Measurements from ENCODE around the gene BRD1.
"Not testable (repeated sequence)": the region's sequence is repeated elsewhere in the genome, so short reads cannot be mapped to it uniquely, and the experiment has no call there.

The BRD1 gene

GRCh38 chr22:49853981-49854831 lies 26.5 kb upstream of the BRD1 start:
- FAIRE-seq (no peak), DNase-seq (ENCODE audit: insufficient read length, low spot score) (no peak)

GRCh38 chr22:49852898-49853894 lies 25.5 kb upstream of the BRD1 start, which contains the start of gene ZBED4:
ZBED4 (plus strand) TSS chr22:49853844; CDS start chr22:49883663, 29,819 bp downstream.
- peak; percentile 94 for FAIRE-seq

DNA sequence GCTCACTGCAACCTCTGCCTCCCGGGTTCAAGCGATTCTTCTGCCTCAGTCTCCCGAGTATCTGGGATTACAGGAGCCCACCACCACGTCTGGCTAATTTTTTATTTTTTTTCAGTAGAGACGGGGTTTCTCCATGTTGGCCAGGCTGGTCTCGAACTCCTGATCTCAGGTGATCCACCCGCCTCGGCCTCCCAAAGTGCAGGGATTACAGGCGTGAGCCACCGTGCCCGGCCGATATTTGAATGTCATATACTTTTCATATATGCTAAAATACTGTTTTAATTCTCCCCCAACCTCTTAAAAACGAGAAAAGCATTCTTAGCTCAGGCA lies 24.9 kb upstream of the BRD1 start:
- FAIRE-seq; DNase-seq (ENCODE audit: insufficient read length, low spot score): not testable (repeated sequence)

More at GRCh38 chr22:49852898-49853894, 25.5 kb upstream of the BRD1 start, which contains the start of gene ZBED4:
- DNase-seq (ENCODE audit: insufficient read length, low spot score) = peak; percentile 95

DNA sequence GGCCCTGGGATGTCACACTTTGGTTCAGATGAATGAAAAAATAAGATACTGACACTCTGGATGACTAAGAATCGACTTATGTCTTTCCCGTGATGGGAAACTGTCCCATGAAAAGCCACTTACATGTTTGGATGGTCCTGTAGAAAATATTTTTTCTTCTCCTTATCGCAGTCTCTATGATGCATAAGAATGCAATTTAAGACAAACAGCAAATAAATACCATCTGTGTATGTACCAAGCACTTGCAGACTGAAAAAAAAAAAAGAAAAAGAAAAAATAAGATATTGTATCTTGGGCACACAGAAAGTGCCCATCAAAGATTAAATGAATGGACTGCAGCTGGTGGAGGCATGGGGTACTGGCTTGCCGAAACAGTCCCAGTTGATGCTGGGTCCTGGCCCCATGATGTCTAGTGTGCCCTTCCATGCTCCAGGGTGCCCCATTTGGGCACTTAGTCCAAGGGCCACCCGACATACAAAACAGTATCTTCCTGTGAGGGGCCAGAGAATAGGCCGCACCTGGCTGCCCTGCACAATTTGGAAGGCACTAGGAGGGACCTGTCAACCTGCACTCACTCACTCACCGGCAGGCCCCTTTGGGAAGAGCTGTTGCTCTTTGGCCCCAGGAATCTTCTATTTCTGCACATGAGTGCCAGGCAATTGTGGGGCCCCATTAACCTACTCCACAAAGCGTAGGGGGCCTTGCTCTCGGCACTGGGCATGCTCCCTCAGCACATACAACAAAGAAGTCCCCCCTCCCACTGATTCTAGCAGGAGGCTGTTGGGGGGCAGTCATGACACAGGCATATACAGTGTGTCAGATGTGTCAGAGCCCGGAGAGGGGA lies 23.5 kb upstream of the BRD1 start:
- DNase-seq (ENCODE audit: insufficient read length, low spot score) (no peak), FAIRE-seq (no peak)

DNA sequence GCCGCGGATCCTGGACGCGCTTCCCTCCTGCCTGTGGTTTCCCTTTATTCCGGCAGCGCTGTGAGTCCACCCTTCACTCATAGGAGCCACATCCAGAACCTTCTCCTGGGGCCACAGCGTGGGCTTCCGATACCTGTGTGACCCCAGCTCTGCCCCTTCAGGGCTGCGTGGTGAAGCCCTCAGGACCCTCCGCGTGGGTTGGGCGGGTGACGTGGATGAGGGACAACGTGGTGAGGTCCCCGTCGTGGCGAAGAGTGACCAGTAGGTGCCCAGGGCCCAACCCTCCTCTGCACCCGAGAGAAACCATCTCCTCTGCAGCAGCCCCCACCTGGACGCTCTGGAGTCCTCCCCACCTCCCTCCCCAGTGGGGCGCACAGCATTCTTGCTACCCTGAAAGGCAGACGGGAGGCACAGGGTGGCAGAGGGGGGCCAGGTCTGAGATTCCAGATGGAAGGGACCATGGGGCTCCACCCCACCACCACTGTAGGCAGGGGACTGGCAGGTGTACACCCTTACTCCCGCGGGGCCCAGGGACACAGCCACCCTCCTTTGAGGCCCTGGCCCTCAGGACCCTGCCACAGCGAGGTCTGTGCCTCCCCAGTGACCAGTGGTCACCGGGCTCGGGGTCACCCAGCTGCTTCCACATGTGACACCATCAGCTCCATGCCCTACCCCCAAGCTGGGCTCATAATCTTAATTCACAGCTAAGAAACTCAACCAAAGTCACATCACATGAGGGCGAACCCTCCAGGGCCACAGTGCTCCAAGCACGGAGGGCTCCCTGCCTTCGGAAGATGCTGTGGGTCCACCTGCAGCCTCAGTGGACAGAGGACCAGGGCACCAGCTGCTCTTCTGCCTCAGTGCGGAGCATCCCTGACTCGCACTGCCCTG lies 22.6 kb upstream of the BRD1 start:
- FAIRE-seq (no peak), DNase-seq (ENCODE audit: insufficient read length, low spot score) (no peak)

DNA sequence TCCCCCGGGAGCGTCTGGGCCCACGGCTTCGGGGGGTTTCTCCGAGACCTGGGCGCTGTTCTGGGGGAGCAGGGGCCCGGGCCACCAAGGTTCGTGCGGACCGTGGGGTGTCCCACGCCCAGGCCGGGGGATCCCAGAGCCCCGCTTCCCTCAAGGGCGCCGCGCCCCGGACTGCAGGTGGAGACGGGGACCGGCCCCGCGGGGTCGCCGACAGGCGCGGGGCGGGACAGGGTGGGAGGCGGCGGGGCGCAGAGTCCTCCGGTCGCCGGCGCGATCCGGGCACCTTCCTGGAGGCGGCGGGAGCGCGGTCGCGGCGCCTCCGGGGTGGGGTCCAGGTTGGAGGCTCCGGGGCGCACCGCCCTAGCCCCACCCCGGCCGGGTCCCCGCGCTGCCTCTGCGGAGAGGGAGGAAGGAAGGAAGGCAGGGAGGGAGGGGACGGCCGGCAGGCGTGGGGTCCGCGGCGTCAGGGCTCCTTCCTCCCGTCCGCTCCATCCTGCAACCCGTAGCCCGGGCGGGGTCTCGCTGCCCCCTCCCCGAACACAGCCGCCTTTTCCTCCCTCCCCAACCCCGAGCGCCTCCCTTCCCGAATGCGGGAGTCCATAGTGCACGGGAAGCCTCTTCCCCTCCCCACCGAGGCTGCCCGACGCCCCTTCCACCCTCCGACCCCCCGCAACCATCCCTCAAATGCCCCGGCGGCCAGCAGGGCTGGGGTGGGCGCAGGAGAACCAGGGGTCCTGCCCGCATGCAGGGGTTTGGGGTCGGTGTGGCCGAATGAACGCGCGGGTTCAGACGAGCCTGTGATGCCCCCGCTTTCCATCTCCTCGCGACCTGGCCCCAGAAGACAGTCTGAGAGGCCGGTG lies 21.7 kb upstream of the BRD1 start:
- DNase-seq (ENCODE audit: insufficient read length, low spot score) = no peak
- no peak for FAIRE-seq

GRCh38 chr22:49848690-49849160 lies 21.1 kb upstream of the BRD1 start:
- FAIRE-seq (no peak), DNase-seq (ENCODE audit: insufficient read length, low spot score) (no peak)

DNA sequence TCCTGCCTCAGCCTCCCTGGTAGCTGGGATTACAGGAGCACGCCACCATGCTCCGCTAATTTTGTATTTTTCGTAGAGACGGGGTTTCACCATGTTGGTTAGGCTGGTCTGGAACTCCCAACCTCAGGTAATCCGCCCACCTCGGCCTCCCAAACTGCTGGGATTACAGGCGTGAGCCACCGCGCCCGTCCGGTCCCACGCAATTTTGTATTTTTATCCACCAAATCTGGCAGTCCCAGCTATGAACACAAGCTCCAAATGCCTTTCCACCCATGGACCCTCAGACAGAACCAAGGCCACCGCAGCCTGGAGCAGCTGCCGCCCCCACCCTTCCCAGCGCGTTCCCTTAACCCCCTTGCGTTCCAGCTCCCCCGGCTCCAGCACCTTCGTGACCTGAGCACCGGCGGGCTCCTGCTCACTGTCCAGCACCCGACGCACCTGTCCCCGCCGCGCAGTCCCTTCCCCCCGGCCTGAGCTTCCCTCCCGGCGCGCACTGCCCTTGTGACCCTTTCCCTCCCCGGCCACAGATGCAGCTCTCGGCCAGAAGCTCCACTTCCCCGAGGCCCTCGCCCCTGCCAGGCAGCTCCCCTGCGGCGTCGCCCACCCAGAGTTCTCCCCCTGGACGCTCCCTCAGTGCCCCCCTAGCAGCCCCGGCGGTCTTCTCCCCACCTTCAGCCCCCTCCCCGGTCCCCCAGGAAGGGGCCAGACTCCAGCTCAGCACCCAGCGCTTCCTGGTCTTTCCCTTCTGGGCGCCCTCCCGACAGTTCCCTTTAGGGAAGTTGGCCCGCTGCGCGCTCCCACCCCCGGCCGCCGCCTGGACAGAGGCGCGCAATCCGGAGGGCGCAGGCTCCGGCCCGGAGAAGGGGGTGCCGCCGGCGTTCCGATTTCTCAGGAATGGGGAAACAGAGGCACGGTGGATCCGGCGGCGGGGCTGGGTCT lies 20.3 kb upstream of the BRD1 start:
- FAIRE-seq (no peak), DNase-seq (ENCODE audit: insufficient read length, low spot score) (no peak)

GRCh38 chr22:49845666-49846459 lies 18.2 kb upstream of the BRD1 start:
- FAIRE-seq (no peak), DNase-seq (ENCODE audit: insufficient read length, low spot score) (no peak)

- no peak for DNase-seq (ENCODE audit: insufficient read length, low spot score)
- FAIRE-seq = no peak
Observed at GRCh38 chr22:49845241-49845640, 17.6 kb upstream of the BRD1 start.

- no peak for DNase-seq (ENCODE audit: insufficient read length, low spot score)
- no peak for FAIRE-seq
Observed at GRCh38 chr22:49838771-49839717, 11.4 kb upstream of the BRD1 start.

DNA sequence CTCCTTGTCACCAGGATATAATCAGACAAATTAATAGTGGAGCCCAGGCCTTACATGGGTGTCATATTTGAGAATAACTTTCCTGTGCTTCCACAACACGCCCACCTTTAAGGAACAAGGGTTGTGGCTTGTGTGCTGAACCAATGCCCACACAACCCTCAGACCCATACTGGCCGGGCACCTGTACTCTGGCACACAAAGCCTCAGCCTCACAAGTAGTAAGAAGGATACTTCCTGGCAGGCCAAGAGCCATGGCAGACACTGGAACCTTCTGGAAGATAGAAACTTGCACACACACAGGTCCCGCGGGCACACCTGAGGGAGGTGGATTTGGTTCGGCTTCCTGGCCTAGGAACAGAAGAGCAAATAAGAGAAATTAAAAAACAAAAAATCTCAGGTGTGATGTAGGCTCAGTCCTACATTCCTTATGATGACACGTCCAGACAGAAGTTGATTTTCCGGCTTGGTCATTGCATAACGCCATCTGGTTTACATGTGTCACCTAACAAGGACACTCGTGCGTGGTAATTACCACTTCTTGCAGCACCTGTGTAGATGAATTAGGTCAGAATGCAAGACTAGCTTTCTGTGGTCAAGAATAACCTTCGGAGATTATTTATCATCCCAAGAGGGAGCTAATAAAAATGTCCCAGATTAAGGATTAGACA lies 5.8 kb upstream of the BRD1 start:
- FAIRE-seq (no peak), DNase-seq (ENCODE audit: insufficient read length, low spot score) (no peak)

- no peak for FAIRE-seq
Observed at GRCh38 chr22:49829044-49829853, 1.6 kb upstream of the BRD1 start.

DNA sequence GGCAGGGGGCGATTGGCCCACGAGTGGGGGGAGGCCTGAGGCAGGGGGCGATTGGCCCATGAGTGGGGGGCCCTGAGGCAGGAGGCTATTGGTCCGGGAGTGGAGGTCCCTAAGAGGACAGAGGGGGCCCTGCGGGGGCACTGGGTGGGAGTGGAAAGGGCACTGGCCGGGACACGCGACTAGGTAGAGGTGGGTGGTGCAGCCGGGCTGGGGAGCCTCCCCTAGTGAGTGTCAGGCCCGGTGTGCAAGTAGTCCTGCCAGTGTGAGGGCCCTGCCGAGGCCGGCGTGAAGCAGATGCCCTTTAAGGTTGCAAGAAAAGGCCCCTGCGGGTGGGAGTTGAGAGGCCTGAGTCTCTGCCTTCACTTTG lies 909 bp upstream of the BRD1 start:
- FAIRE-seq (no peak), DNase-seq (ENCODE audit: insufficient read length, low spot score) (no peak)

More at GRCh38 chr22:49829044-49829853, 1.6 kb upstream of the BRD1 start:
- DNase-seq (ENCODE audit: insufficient read length, low spot score) = no peak
